ENCODE results near the gene FCSK. TPM values are rescaled to one million over a fixed set of nuclear protein-coding genes. Genes with fewer than 3 reads are reported as not detected.

FCSK gene
- total and polyA plus RNA-seq, 2 of the 13 experiments (the other 11 are each of a cell fraction or from before 2014, with no cell fraction given), result 9.1 to 19.2 TPM

DNA sequence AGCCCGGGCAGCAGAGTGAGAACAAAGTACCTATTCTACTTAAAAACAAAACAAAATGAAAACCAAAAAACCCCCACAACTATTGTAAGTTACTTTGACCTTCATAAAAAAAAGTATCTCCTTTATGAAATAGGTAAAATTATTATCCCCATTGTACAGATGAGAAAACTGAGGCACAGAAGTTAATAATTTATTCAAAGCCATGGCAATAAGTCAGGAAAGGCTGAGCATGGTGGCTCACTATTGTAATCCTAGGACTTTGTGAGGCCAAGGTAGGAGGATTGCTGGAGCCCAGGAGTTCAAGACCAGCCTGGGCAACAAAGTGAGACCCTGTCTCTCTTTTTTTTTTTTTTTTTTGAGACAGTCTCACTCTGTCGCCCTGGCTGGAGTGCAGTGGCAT lies 30.5 kb downstream of the FCSK start:
- FAIRE-seq, result no peak
- POLR2A ChIA-PET, result interaction anchor here (2.1 kb wide), 1 partner anchor 104 kb away, joined by 6 read pairs; no protein-coding TSS in a partner anchor
- no peak overlapping the region for H3K4me2 ChIP-seq (ENCODE audit: low read depth, low read length)

DNA sequence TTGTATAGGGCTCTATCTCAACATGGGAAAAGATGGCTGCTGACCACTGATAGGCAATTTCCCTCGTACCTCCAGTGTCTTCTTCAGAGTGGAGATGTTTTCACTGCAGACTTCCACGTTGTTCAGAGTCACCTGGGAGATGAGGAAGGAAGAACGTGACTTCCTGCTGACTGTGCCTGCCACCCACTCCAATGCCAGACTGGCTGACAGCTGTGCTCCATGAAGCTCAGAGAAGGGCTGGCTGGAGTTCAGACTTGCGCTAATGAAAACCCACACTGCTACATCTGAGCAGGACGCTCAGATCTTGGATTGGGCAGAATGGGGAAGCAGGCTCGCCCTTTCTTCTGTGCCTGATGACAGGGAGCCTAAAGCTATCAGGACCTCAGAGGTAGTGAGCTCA lies 35.9 kb downstream of the FCSK start:
- no peak overlapping the region for H3K4me3 ChIP-seq (replicated peaks in 1 of 3; ENCODE audit: insufficient read depth in 1 of 3, low read depth in 2 of 3, low read length in 3 of 3)
- intact Hi-C loops (cut with micrococcal nuclease; ENCODE audit: unreplicated experiment) (no loop called here), in situ Hi-C loops (cut with HindIII; ENCODE audit: extremely low pct_ligation_motif_present, low pct_unique_long_range_greater_than_20kb) (no loop called here)
- H2AFZ ChIP-seq (ENCODE audit: low read length), result no peak overlapping the region
- DNase-seq (ENCODE audit: low spot score), result no peak
- BruUV-seq (replicated peaks), result no TSS peak
- H3K9me3 ChIP-seq (ENCODE audit: low read length), result no peaks in the 10 kb centered on the region
- ChIA-PET CTCF (ENCODE audit: low intra/inter-chr PET ratio, low total read pairs) (no interaction called here), POLR2A (no interaction called here)
- no peak for ATAC-seq
- no peaks in the 10 kb centered on the region for H3K4me1 ChIP-seq (ENCODE audit: insufficient read depth, low read length)
- no peaks in the 10 kb centered on the region for H3K27me3 ChIP-seq (ENCODE audit: control insufficient read depth in 1 of 2, insufficient read depth in 2 of 2, low read length in 2 of 2)
- FAIRE-seq, result no peak
- H3K27ac ChIP-seq (ENCODE audit: extremely low read length, insufficient read depth, low read length), result no peak overlapping the region
- H4K20me1 ChIP-seq (ENCODE audit: insufficient read depth, low read length), result no peaks in the 10 kb centered on the region
- H3K9ac ChIP-seq (ENCODE audit: insufficient read depth, low read depth, low read length), result no peak overlapping the region
- no peak overlapping the region for H3K4me2 ChIP-seq (ENCODE audit: low read depth, low read length)
- peaks cover 13 to 42% of the 10 kb centered on the region in 2 experiments for H3K36me3 ChIP-seq (replicated peaks in 1 of 2; ENCODE audit: control insufficient read depth in 1 of 2, insufficient read depth in 2 of 2, low read length in 2 of 2)
- H3K79me2 ChIP-seq (ENCODE audit: insufficient read depth, low read length), result no peaks in the 10 kb centered on the region
- 94% methylated on average over 6 of the region's 6 CpGs for WGBS (ENCODE audit: low lambda C conversion rate)
- TF ChIP-seq ZFP36L1 (CRISPR knock-in tag; IDR thresholded peaks at IDR 0.05) (no peak), ZBTB1 (CRISPR knock-in tag; IDR thresholded peaks at IDR 0.05; ENCODE audit: borderline replicate concordance) (no peak), ATF1 (CRISPR knock-in tag; IDR thresholded peaks at IDR 0.05) (no peak), KDM4B (CRISPR knock-in tag; IDR thresholded peaks at IDR 0.05) (no peak), TCF12 (IDR thresholded peaks at IDR 0.05) (no peak), TCF12 (CRISPR knock-in tag; IDR thresholded peaks at IDR 0.05) (no peak), IKZF4 (CRISPR knock-in tag; IDR thresholded peaks at IDR 0.05; ENCODE audit: borderline replicate concordance, low read depth, not compliant biosample characterization) (no peak), HOXA7 (CRISPR knock-in tag; IDR thresholded peaks at IDR 0.05) (no peak), PHF20 (CRISPR knock-in tag; IDR thresholded peaks at IDR 0.05) (no peak)
- TF ChIP-seq, protein P1, sequence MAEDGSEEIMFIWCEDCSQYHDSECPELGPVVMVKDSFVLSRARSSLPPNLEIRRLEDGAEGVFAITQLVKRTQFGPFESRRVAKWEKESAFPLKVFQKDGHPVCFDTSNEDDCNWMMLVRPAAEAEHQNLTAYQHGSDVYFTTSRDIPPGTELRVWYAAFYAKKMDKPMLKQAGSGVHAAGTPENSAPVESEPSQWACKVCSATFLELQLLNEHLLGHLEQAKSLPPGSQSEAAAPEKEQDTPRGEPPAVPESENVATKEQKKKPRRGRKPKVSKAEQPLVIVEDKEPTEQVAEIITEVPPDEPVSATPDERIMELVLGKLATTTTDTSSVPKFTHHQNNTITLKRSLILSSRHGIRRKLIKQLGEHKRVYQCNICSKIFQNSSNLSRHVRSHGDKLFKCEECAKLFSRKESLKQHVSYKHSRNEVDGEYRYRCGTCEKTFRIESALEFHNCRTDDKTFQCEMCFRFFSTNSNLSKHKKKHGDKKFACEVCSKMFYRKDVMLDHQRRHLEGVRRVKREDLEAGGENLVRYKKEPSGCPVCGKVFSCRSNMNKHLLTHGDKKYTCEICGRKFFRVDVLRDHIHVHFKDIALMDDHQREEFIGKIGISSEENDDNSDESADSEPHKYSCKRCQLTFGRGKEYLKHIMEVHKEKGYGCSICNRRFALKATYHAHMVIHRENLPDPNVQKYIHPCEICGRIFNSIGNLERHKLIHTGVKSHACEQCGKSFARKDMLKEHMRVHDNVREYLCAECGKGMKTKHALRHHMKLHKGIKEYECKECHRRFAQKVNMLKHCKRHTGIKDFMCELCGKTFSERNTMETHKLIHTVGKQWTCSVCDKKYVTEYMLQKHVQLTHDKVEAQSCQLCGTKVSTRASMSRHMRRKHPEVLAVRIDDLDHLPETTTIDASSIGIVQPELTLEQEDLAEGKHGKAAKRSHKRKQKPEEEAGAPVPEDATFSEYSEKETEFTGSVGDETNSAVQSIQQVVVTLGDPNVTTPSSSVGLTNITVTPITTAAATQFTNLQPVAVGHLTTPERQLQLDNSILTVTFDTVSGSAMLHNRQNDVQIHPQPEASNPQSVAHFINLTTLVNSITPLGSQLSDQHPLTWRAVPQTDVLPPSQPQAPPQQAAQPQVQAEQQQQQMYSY (CRISPR knock-in tag; IDR thresholded peaks at IDR 0.05), result no peak
- TF ChIP-seq, protein P2, sequence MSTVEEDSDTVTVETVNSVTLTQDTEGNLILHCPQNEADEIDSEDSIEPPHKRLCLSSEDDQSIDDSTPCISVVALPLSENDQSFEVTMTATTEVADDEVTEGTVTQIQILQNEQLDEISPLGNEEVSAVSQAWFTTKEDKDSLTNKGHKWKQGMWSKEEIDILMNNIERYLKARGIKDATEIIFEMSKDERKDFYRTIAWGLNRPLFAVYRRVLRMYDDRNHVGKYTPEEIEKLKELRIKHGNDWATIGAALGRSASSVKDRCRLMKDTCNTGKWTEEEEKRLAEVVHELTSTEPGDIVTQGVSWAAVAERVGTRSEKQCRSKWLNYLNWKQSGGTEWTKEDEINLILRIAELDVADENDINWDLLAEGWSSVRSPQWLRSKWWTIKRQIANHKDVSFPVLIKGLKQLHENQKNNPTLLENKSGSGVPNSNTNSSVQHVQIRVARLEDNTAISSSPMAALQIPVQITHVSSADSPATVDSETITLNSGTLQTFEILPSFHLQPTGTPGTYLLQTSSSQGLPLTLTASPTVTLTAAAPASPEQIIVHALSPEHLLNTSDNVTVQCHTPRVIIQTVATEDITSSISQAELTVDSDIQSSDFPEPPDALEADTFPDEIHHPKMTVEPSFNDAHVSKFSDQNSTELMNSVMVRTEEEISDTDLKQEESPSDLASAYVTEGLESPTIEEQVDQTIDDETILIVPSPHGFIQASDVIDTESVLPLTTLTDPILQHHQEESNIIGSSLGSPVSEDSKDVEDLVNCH (CRISPR knock-in tag; IDR thresholded peaks at IDR 0.05), result no peak

More for the DNA sequence above, 30.5 kb downstream of the FCSK start:
- no TSS peak for BruUV-seq (replicated peaks)
- peaks cover 12% of the 10 kb centered on the region for H3K4me1 ChIP-seq (ENCODE audit: insufficient read depth, low read length)
- DNase-seq (ENCODE audit: low spot score), result no peak
- H3K79me2 ChIP-seq (ENCODE audit: insufficient read depth, low read length), result no peaks in the 10 kb centered on the region
- TF ChIP-seq KDM5B (CRISPR knock-in tag; IDR thresholded peaks at IDR 0.05; ENCODE audit: borderline replicate concordance), result no peak
- TF ChIP-seq KLF6 (CRISPR knock-in tag; IDR thresholded peaks at IDR 0.05), result no peak
- peak; percentile 89 for TF ChIP-seq ZNF629 (CRISPR knock-in tag; conservative IDR thresholded peaks at IDR 0.05)
- peak; percentile 73; the same call in 1 of the 2 replicates for TF ChIP-seq CHD4 (IDR thresholded peaks at IDR 0.05; ENCODE audit: borderline replicate concordance, low read length)
- in situ Hi-C loops (cut with HindIII; ENCODE audit: extremely low pct_ligation_motif_present, low pct_unique_long_range_greater_than_20kb) (no loop called here), intact Hi-C loops (cut with micrococcal nuclease; ENCODE audit: unreplicated experiment) (no loop called here)
- H3K9me3 ChIP-seq (ENCODE audit: low read length), result no peaks in the 10 kb centered on the region
- CTCF ChIA-PET (ENCODE audit: low intra/inter-chr PET ratio, low total read pairs), result no interaction called here
- H3K27ac ChIP-seq (ENCODE audit: extremely low read length, insufficient read depth, low read length), result no peak overlapping the region
- no peak overlapping the region for H2AFZ ChIP-seq (ENCODE audit: low read length)
- H4K20me1 ChIP-seq (ENCODE audit: insufficient read depth, low read length), result no peaks in the 10 kb centered on the region
- no peaks in the 10 kb centered on the region for H3K27me3 ChIP-seq (ENCODE audit: control insufficient read depth in 1 of 2, insufficient read depth in 2 of 2, low read length in 2 of 2)
- ATAC-seq, result no peak
- no peak overlapping the region for H3K9ac ChIP-seq (ENCODE audit: insufficient read depth, low read depth, low read length)
- 87% methylated on average over 2 of the region's 2 CpGs for WGBS (ENCODE audit: low lambda C conversion rate)
- H3K36me3 ChIP-seq (replicated peaks in 1 of 2; ENCODE audit: control insufficient read depth in 1 of 2, insufficient read depth in 2 of 2, low read length in 2 of 2), result peaks cover 31 to 50% of the 10 kb centered on the region in 2 experiments
- no peak overlapping the region for H3K4me3 ChIP-seq (replicated peaks in 1 of 3; ENCODE audit: insufficient read depth in 1 of 3, low read depth in 2 of 3, low read length in 3 of 3)

Measured in HepG2 (cell line).